ENCODE measurements around the gene KDM6A. TPM values are rescaled to one million over a fixed set of nuclear protein-coding genes. Genes with fewer than 3 reads are reported as not detected.

The KDM6A gene
- total RNA-seq, 1 experiment from 2014 or later: 42.8 TPM

DNA sequence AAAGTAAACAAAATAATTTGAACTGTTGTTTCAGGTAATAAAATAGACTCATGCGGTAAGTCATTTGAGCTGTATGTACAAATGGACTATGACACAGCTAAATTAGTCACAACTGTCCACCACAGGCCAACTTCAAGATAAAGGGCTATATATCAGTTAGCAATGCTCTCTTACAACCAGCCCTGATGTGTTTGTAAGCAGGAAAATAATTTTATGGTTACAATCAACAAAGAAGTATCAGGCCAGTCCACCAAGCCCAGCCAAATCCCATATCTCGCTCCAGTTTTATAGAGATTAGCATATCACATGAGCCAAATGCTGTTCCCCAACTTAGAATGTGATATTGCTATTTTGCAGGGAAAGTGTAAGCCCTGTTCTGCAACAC, 29.7 kb upstream of the KDM6A start:
- Histone ChIP-seq H3K27me3 (ENCODE audit: insufficient read depth, low read length) (no peaks in the 10 kb centered on the region), H4K20me1 (ENCODE audit: control insufficient read depth, insufficient read depth, insufficient read length) (no peaks in the 10 kb centered on the region), H3K9me3 (ENCODE audit: control insufficient read depth, low read depth, low read length) (peaks cover 42% of the 10 kb centered on the region), H4K5ac (ENCODE audit: insufficient read length, low read depth, low read length) (no peak overlapping the region), H2BK5ac (ENCODE audit: insufficient read length, low read length) (no peak overlapping the region), H3K27ac (ENCODE audit: insufficient read length, low read depth, low read length) (no peak overlapping the region), H3K56ac (ENCODE audit: insufficient read length, low read depth, low read length) (no peak overlapping the region), H3K23ac (ENCODE audit: insufficient read length, low read depth, low read length) (no peak overlapping the region), H3K4ac (ENCODE audit: low read depth, low read length) (no peak overlapping the region), H2AK5ac (ENCODE audit: insufficient read length, low read length) (no peak overlapping the region), H2BK120ac (ENCODE audit: low read depth, low read length, poor library complexity, severe bottlenecking) (no peak overlapping the region), H3K9ac (ENCODE audit: extremely low read depth, insufficient read length, low read length) (no peak overlapping the region), H2BK15ac (ENCODE audit: low read depth, low read length) (no peak overlapping the region), H3K23me2 (ENCODE audit: insufficient read length, low read depth, low read length, poor library complexity, severe bottlenecking) (no peaks in the 10 kb centered on the region), H2AFZ (ENCODE audit: low read length) (no peak overlapping the region), H3K4me2 (ENCODE audit: insufficient read depth, insufficient read length, low read length) (no peak overlapping the region), H4K8ac (replicated peaks; ENCODE audit: insufficient read length, low read depth, low read length) (no peak overlapping the region), H4K91ac (ENCODE audit: insufficient read length, low read depth, low read length) (no peak overlapping the region), H3K4me1 (ENCODE audit: insufficient read depth, low read length) (no peaks in the 10 kb centered on the region), H2BK12ac (ENCODE audit: insufficient read length, low read depth, low read length) (no peak overlapping the region), H3K79me1 (ENCODE audit: insufficient read depth, low read depth, low read length, poor library complexity, severe bottlenecking) (no peaks in the 10 kb centered on the region), H3K18ac (ENCODE audit: insufficient read length, low read depth, low read length) (no peak overlapping the region), H2BK20ac (ENCODE audit: low read depth, low read length, poor library complexity, severe bottlenecking) (no peak overlapping the region), H3K79me2 (ENCODE audit: insufficient read depth, low read length) (no peaks in the 10 kb centered on the region), H3T11ph (ENCODE audit: low read length) (no peak overlapping the region), H3K14ac (ENCODE audit: insufficient read depth, low read length) (no peak overlapping the region)
- TF ChIP-seq, protein P1, sequence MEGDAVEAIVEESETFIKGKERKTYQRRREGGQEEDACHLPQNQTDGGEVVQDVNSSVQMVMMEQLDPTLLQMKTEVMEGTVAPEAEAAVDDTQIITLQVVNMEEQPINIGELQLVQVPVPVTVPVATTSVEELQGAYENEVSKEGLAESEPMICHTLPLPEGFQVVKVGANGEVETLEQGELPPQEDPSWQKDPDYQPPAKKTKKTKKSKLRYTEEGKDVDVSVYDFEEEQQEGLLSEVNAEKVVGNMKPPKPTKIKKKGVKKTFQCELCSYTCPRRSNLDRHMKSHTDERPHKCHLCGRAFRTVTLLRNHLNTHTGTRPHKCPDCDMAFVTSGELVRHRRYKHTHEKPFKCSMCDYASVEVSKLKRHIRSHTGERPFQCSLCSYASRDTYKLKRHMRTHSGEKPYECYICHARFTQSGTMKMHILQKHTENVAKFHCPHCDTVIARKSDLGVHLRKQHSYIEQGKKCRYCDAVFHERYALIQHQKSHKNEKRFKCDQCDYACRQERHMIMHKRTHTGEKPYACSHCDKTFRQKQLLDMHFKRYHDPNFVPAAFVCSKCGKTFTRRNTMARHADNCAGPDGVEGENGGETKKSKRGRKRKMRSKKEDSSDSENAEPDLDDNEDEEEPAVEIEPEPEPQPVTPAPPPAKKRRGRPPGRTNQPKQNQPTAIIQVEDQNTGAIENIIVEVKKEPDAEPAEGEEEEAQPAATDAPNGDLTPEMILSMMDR (conservative IDR thresholded peaks at IDR 0.05): no peak
- no peak overlapping the region for H3K27ac Mint-ChIP-seq
- DNase-seq: no peak
- peaks cover 69 to 72% of the 10 kb centered on the region in 2 experiments for H3K9me3 Mint-ChIP-seq
- no peak overlapping the region for H3K4me3 Mint-ChIP-seq
- H3K4me1 Mint-ChIP-seq: no peaks in the 10 kb centered on the region
- H3K27me3 Mint-ChIP-seq (ENCODE audit: low read depth): no peaks in the 10 kb centered on the region
- H3K36me3 Mint-ChIP-seq (ENCODE audit: insufficient read depth in 1 of 3, low read depth in 3 of 3): no peaks in the 10 kb centered on the region; a peak in 2 of 7 replicates
- WGBS (ENCODE audit: extremely low coverage, insufficient read length, low lambda C conversion rate): no CpG with 5 or more reads among the region's 2 CpGs
